K562 (cell line): Measurements from ENCODE around the gene HPS4. TPM values are rescaled to one million over a fixed set of nuclear protein-coding genes. Genes with fewer than 3 reads are reported as not detected.

ENCODE experiments used
- ADNP ChIP-seq: fragments of 200-800 bp; sonication (Bioruptor generic); IDR thresholded peaks from 2 replicates; pipeline ENCODE4 v1.6.1; 2016; ENCODE audit warnings: missing genetic modification characterization, missing compliant biosample characterization
- CBFB ChIP-seq: sonication (generic); formaldehyde crosslinking; IDR thresholded peaks from 2 replicates; pipeline ENCODE4 v1.4.0; 2020; ENCODE audit warnings: mild to moderate bottlenecking, missing genetic modification reagents
- CEBPG ChIP-seq, 3 experiments: fragments of 200-800 bp in 1 of 3; sonication (Bioruptor generic) in 1 of 3; sonication (generic) in 1 of 3; formaldehyde crosslinking in 1 of 3; IDR thresholded peaks in 2 of 3; conservative IDR thresholded peaks in 1 of 3; 2 replicates each; pipeline versions ENCODE4 v1.6.1 to v1.8.0; 2016 to 2022; ENCODE audit warnings: missing compliant biosample characterization in 2 of 3, missing genetic modification characterization in 2 of 3, mild to moderate bottlenecking in 1 of 3, missing genetic modification reagents in 1 of 3
- CHD4 ChIP-seq: fragments of 200-600 bp; sonication (generic); IDR thresholded peaks from 3 replicates; pipeline ENCODE4 v1.6.1; 2012; ENCODE audit warnings: low read depth, mild to moderate bottlenecking, mixed read lengths, low read length, inconsistent platforms; ENCODE audit not compliant: insufficient read depth, insufficient replicate concordance, poor library complexity, severe bottlenecking
- KDM1A ChIP-seq, 2 experiments: fragments of 450-650 bp; IDR thresholded peaks; 2 replicates each; pipeline ENCODE4 v1.6.1; 2016; ENCODE audit warnings: mild to moderate bottlenecking in 2 of 2
- MIER1 ChIP-seq: fragments of 450-650 bp; IDR thresholded peaks from 2 replicates; pipeline ENCODE4 v1.6.1; 2016; ENCODE audit warnings: antibody characterized with exemption, mild to moderate bottlenecking, low read depth
- PCBP2 ChIP-seq: fragments of 200-400 bp; formaldehyde crosslinking; IDR thresholded peaks from 2 replicates; pipeline ENCODE4 v1.6.1; 2018; ENCODE audit warnings: low read length, low read depth, mild to moderate bottlenecking, moderate library complexity; ENCODE audit not compliant: poor library complexity, severe bottlenecking
- RBM25 ChIP-seq: fragments of 200-400 bp; formaldehyde crosslinking; IDR thresholded peaks from 2 replicates; pipeline ENCODE4 v1.6.1; 2018; ENCODE audit warnings: low read length, low read depth, moderate library complexity; ENCODE audit not compliant: severe bottlenecking
- RCOR1 ChIP-seq, 2 experiments: IDR thresholded peaks; 2 replicates each; pipeline ENCODE4 v1.6.1; 2012; ENCODE audit warnings: low read depth in 2 of 2, low read length in 2 of 2, borderline replicate concordance in 1 of 2, improper control_type of control experiment in 1 of 2
- SMARCA5 ChIP-seq: fragments of 450-650 bp; IDR thresholded peaks from 2 replicates; pipeline ENCODE4 v1.6.1; 2016
- TRIM24 ChIP-seq, 2 experiments: fragments of 450-650 bp; IDR thresholded peaks; 2 replicates each; pipeline ENCODE4 v1.6.1; 2016
- ZNF518B ChIP-seq: fragments of 250-450 bp; sonication (Bioruptor Pico); IDR thresholded peaks from 2 replicates; pipeline ENCODE4 v1.5.0; 2021; ENCODE audit warnings: mild to moderate bottlenecking, moderate library complexity
- polyA plus RNA-seq, 8 experiments: library from polyadenylated mRNA; depleted of rRNA in 4 of 8; stranded (reverse) in 5 of 8; unstranded in 3 of 8; fragments of >200 nt; fragmentation: Nextera tagmentation in 2 of 8; fragmentation: Illumina TruSeq in 1 of 8; extraction: Ambion mirVana in 2 of 8; extraction: Trizol in 1 of 8; gene quantifications; 2 replicates each; pipeline versions ENCODE4 v1.2.1 to v1.2.3, GENCODE V29; 2011 to 2014; ENCODE audit warnings: inconsistent platforms in 1 of 8, missing spikeins in 1 of 8
- total RNA-seq, 7 experiments: library from RNA; depleted of rRNA in 6 of 7; stranded (reverse); fragments of >200 nt in 6 of 7; fragmentation: Illumina TruSeq in 2 of 7; extraction: Trizol in 2 of 7; gene quantifications; 2 replicates each; pipeline versions ENCODE4 v1.2.1 to v1.2.3, GENCODE V29; 2011 to 2021; ENCODE audit warnings: low replicate concordance in 1 of 7

The HPS4 gene
- total and polyA plus RNA-seq, 9 of the 15 experiments (the other 6 are each of a cell fraction or from before 2014, with no cell fraction given): 12.8 to 29.2 (median 25.3) TPM

- TF ChIP-seq RBM25 (peak; percentile 92), TRIM24 (IDR thresholded peaks at IDR 0.05) (peak in 1 of 2 experiments; percentile 23; a peak in 2 of 4 replicates), PCBP2 (no peak), CBFB (no peak), SMARCA5 (0 out of 2 replicates have a peak, but pooled peaks have one; percentile 52), MIER1 (no peak), KDM1A (IDR thresholded peaks at IDR 0.05) (peak; percentile 34 to 61; a peak in 1 of 4 replicates), ADNP (tag) (peak; percentile 71), CEBPG (CRISPR knock-in tag; IDR thresholded peaks at IDR 0.05) (peak; percentile 23; the same call in 1 of the 2 replicates), CEBPG (tag; conservative IDR thresholded peaks at IDR 0.05 in 1 of 2, IDR thresholded peaks at IDR 0.05 in 1 of 2) (peak; percentile 7 to 54; a peak in 1 of 4 replicates), ZNF518B (CRISPR knock-in tag) (no peak), RCOR1 (IDR thresholded peaks at IDR 0.05; ENCODE audit: borderline replicate concordance in 1 of 2, low read depth in 2 of 2, low read length in 2 of 2) (0 out of 4 replicates have a peak, but pooled peaks of 1 of the 2 experiments have one; percentile 32), CHD4 (peak; percentile 34)
These were observed 50.8 kb downstream of the HPS4 start (continued) for GRCh38 chr22:26432619-26433311.
